Measurements from ENCODE around the gene LDHA. TPM values are rescaled to one million over a fixed set of nuclear protein-coding genes. Genes with fewer than 3 reads are reported as not detected.

The LDHA gene
- total RNA-seq, 2 experiments from 2014 or later = 398 to 1,156 TPM

DNA sequence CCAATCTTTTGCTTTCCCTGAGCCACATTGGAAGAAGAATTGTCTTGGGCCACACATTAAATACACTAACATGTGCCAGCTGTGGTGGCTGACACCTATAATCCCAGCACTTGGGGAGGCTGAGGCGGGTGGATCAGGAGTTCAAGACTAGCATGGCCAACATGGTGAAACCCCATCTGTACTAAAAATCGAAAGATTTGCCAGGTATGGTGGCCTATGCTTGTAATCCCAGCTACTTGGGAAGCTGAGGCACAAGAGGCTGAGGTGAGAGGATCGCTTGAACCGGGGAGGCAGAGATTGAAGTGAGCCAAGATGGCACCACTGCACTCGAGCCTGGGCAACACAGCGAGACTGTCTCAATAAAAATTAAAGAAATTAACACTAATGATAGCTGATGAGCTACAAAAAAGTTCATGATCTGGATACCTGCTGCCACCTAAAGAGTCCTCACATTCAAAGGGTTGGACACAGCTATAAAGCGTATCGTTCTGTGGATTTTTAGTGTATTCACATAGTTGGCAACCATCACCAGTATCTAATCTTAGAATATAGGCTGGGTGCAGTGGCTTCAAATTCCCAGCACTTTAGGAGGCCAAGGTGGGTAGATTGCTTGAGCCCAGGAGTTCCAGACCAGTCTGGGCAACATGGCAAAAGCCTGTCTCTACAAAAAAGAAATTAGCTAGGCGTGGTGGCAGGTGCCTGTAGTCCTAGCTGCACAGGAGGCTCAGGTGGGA lies 14.4 kb downstream of the LDHA start:
- ChIA-PET POLR2A (interaction anchor here (0.6 to 1.3 kb wide), 2 partner anchors 13 to 146 kb away, joined by 3 to 5 read pairs; no protein-coding TSS in a partner anchor), CTCF (ENCODE audit: unreplicated experiment) (no interaction called here)
- TF ChIP-seq EZH2phosphoT487 (IDR thresholded peaks at IDR 0.05; ENCODE audit: borderline replicate concordance, low read depth, low read length) (no peak), CTCF (conservative IDR thresholded peaks at IDR 0.05; ENCODE audit: low read length) (no peak)
- Histone ChIP-seq H3K4me1 (ENCODE audit: insufficient read depth, low read length, poor library complexity, severe bottlenecking) (no peaks in the 10 kb centered on the region), H3K4me2 (ENCODE audit: low read length) (no peak overlapping the region), H3K4me3 (ENCODE audit: low read depth, low read length, poor library complexity, severe bottlenecking) (no peak overlapping the region), H4K20me1 (ENCODE audit: insufficient read depth, low read length) (no peaks in the 10 kb centered on the region), H2AFZ (ENCODE audit: low read length) (no peak overlapping the region), H3K9me3 (ENCODE audit: low read length) (no peaks in the 10 kb centered on the region), H3K27ac (ENCODE audit: low read depth, low read length, poor library complexity, severe bottlenecking) (no peak overlapping the region), H3K36me3 (ENCODE audit: insufficient read depth, low read length) (peaks cover 59% of the 10 kb centered on the region), H3K79me2 (ENCODE audit: insufficient read depth, low read depth, low read length) (peaks cover 6% of the 10 kb centered on the region; the same call in 1 of the 2 replicates), H3K9me2 (ENCODE audit: insufficient read depth, low read length) (no peaks in the 10 kb centered on the region)
- peak; percentile 13 for DNase-seq (ENCODE audit: low spot score)
- intact Hi-C loops (cut with micrococcal nuclease; ENCODE audit: unreplicated experiment) = no loop called here
- BruUV-seq (replicated peaks) = no TSS peak

GRCh38 chr11:18416459-18416858 lies 22.1 kb downstream of the LDHA start:
- intact Hi-C loops (cut with micrococcal nuclease; ENCODE audit: unreplicated experiment) = no loop called here
- no peak for DNase-seq (ENCODE audit: low spot score)
- Histone ChIP-seq H3K36me3 (ENCODE audit: insufficient read depth, low read length) (no peaks in the 10 kb centered on the region), H4K20me1 (ENCODE audit: insufficient read depth, low read length) (no peaks in the 10 kb centered on the region), H3K27ac (ENCODE audit: low read depth, low read length, poor library complexity, severe bottlenecking) (no peak overlapping the region), H3K79me2 (ENCODE audit: insufficient read depth, low read depth, low read length) (no peaks in the 10 kb centered on the region), H3K4me1 (ENCODE audit: insufficient read depth, low read length, poor library complexity, severe bottlenecking) (no peaks in the 10 kb centered on the region), H2AFZ (ENCODE audit: low read length) (no peak overlapping the region), H3K4me3 (ENCODE audit: low read depth, low read length, poor library complexity, severe bottlenecking) (no peak overlapping the region), H3K9me2 (ENCODE audit: insufficient read depth, low read length) (no peaks in the 10 kb centered on the region), H3K9me3 (ENCODE audit: low read length) (no peaks in the 10 kb centered on the region), H3K4me2 (ENCODE audit: low read length) (no peak overlapping the region)
- POLR2A ChIA-PET = interaction anchor here (1.1 kb wide), 1 partner anchor 20 kb away, joined by 5 read pairs; no protein-coding TSS in a partner anchor
- TF ChIP-seq EZH2phosphoT487 (IDR thresholded peaks at IDR 0.05; ENCODE audit: borderline replicate concordance, low read depth, low read length) (no peak), CTCF (conservative IDR thresholded peaks at IDR 0.05; ENCODE audit: low read length) (no peak)
- CTCF ChIA-PET (ENCODE audit: unreplicated experiment) = no interaction called here
- BruUV-seq (replicated peaks) = no TSS peak

- ChIA-PET POLR2A (interaction anchor here (0.6 kb wide), 1 partner anchor 63 kb away, joined by 3 read pairs; no protein-coding TSS in a partner anchor), CTCF (ENCODE audit: unreplicated experiment) (no interaction called here)
- TF ChIP-seq CTCF (conservative IDR thresholded peaks at IDR 0.05; ENCODE audit: low read length) (no peak), EZH2phosphoT487 (IDR thresholded peaks at IDR 0.05; ENCODE audit: borderline replicate concordance, low read depth, low read length) (no peak)
- Histone ChIP-seq H3K4me2 (ENCODE audit: low read length) (no peak overlapping the region), H3K27ac (ENCODE audit: low read depth, low read length, poor library complexity, severe bottlenecking) (no peak overlapping the region), H3K4me3 (ENCODE audit: low read depth, low read length, poor library complexity, severe bottlenecking) (no peak overlapping the region), H3K36me3 (ENCODE audit: insufficient read depth, low read length) (no peaks in the 10 kb centered on the region), H3K4me1 (ENCODE audit: insufficient read depth, low read length, poor library complexity, severe bottlenecking) (no peaks in the 10 kb centered on the region), H3K9me3 (ENCODE audit: low read length) (no peaks in the 10 kb centered on the region), H3K79me2 (ENCODE audit: insufficient read depth, low read depth, low read length) (no peaks in the 10 kb centered on the region), H3K9me2 (ENCODE audit: insufficient read depth, low read length) (no peaks in the 10 kb centered on the region), H4K20me1 (ENCODE audit: insufficient read depth, low read length) (no peaks in the 10 kb centered on the region), H2AFZ (ENCODE audit: low read length) (no peak overlapping the region)
- no peak for DNase-seq (ENCODE audit: low spot score)
- intact Hi-C loops (cut with micrococcal nuclease; ENCODE audit: unreplicated experiment) = no loop called here
- BruUV-seq (replicated peaks) = no TSS peak
These were observed 24.7 kb downstream of the LDHA start for GRCh38 chr11:18419040-18419439.

Data from OCI-LY7 (cell line).